Spleen (tissue), 7 donors: Measurements from ENCODE around the gene FBXW4.

Source experiments
- CTCF ChIP-seq, 11 experiments: fragments of 200-600 bp in 7 of 11; fragments of 450-650 bp in 4 of 11; sonication (generic) in 4 of 11; IDR thresholded peaks in 8 of 11; conservative IDR thresholded peaks in 3 of 11; 1 replicate in 7 of 11; 2 replicates in 4 of 11; pipeline versions ENCODE4 v1.4.0 to v1.8.0; 2016 to 2021; ENCODE audit warnings: antibody characterized with exemption in 11 of 11, inconsistent platforms in 4 of 11, mild to moderate bottlenecking in 1 of 11
- POLR2A ChIP-seq, 3 donors: fragments of 450-650 bp; IDR thresholded peaks; one replicate each; pipeline ENCODE4 v1.5.1; 2017; ENCODE audit warnings: antibody characterized with exemption in 3 of 3, mild to moderate bottlenecking in 1 of 3
- donor health status: DM: no; HTN: no; CAD: no; lungs with moderate emphysema.
- donor health status: DM: no; HTN: no; CAD: no.
- donor health status: DM: no; HTN: no; CAD: no.

GRCh38 chr10:101567165-101568006 lies 127.6 kb downstream of the FBXW4 start:
- TF ChIP-seq POLR2A (IDR thresholded peaks at IDR 0.05): no peak
- no peak for TF ChIP-seq CTCF (IDR thresholded peaks at IDR 0.05 in 8 of 11, conservative IDR thresholded peaks at IDR 0.05 in 3 of 11)
